HepG2 (cell line): ENCODE data around the gene AFG1L.

Experiments used
- CTCF ChIP-seq: sonication (generic); formaldehyde crosslinking; IDR thresholded peaks from 2 replicates; pipeline ENCODE4 v1.5.0; 2020; ENCODE audit warnings: mild to moderate bottlenecking, missing genetic modification reagents, moderate library complexity
- EZH2 ChIP-seq: conservative IDR thresholded peaks from 2 replicates; pipeline ENCODE4 v1.6.1; 2012; ENCODE audit warnings: mild to moderate bottlenecking, low read depth, low read length, moderate library complexity
- MNT ChIP-seq: fragments of 450-650 bp; IDR thresholded peaks from 2 replicates; pipeline ENCODE4 v1.6.1; 2016
- POLR2A ChIP-seq, 2 experiments: IDR thresholded peaks; 2 replicates each; pipeline ENCODE4 v1.6.1; 2011; ENCODE audit warnings: low read depth in 2 of 2, low read length in 2 of 2, mild to moderate bottlenecking in 1 of 2, moderate library complexity in 1 of 2; ENCODE audit not compliant: insufficient read depth in 1 of 2
- ZNF124 ChIP-seq: sonication (generic); formaldehyde crosslinking; IDR thresholded peaks from 2 replicates; pipeline ENCODE4 v1.4.0; 2020; ENCODE audit warnings: missing genetic modification reagents

DNA sequence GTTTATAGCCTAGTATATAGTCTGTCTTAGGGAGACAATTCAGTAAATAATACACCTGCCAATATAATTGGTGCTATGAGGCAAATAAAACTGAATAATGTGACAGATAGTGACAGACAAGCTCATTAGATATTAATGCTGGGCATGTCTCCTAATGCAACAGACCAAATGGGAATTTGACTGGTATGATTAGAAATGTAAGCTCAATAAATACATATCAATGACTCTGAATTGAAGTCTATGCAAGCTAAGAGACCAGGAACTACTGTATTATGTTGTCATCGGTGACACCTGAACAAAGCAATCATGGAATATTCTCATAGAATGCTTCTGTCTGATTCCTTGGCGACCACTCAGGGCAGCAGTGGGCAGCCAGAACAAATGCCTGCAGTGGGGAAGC is 31.5 kb upstream of the AFG1L start:
- no peak for TF ChIP-seq EZH2
- TF ChIP-seq ZNF124 (CRISPR knock-in tag), result no peak
- no peak for TF ChIP-seq POLR2A (IDR thresholded peaks at IDR 0.05; ENCODE audit: insufficient read depth in 1 of 2, low read depth in 2 of 2, low read length in 2 of 2)
- no peak for TF ChIP-seq MNT
- TF ChIP-seq CTCF (CRISPR knock-in tag), result no peak
